HL-60 (cell line): ENCODE measurements around the gene ZNF418.
A peak's percentile ranks its signal among the peaks of the same experiment; 100 is the strongest.

Experiments used
- DNase-seq, 2 experiments: peaks; one replicate each; pipeline ENCODE4 v3.0.0-alpha.2; 2010 to 2020; ENCODE audit warnings: low read depth in 1 of 2, low spot score in 1 of 2
- H3K27ac ChIP-seq: fragments of 250-450 bp; sonication (Bioruptor Pico); replicated peaks from 2 replicates; pipeline ENCODE4 v1.5.1; 2020; ENCODE audit warnings: mild to moderate bottlenecking, moderate library complexity
- H3K27me3 ChIP-seq: fragments of 250-450 bp; sonication (Bioruptor Pico); 2 replicates; pipeline ENCODE4 v1.5.1; 2021; ENCODE audit warnings: mild to moderate bottlenecking, moderate library complexity; ENCODE audit not compliant: insufficient read depth, poor library complexity, severe bottlenecking
- H3K4me3 ChIP-seq: replicated peaks from 2 replicates; pipeline ENCODE4 v1.5.1; 2011; ENCODE audit warnings: mild to moderate bottlenecking, control low read depth, low read length; ENCODE audit not compliant: insufficient read depth
- CTCF ChIP-seq: IDR thresholded peaks from one replicate; pipeline ENCODE4 v1.5.1; 2011; ENCODE audit warnings: low read length, control low read depth, inconsistent platforms; ENCODE audit not compliant: insufficient read depth
- GABPA ChIP-seq: IDR thresholded peaks from 2 replicates; pipeline ENCODE4 v1.6.1; 2012; ENCODE audit warnings: low read depth
- POLR2AphosphoS5 ChIP-seq: IDR thresholded peaks from 2 replicates; pipeline ENCODE4 v1.6.1; 2012; ENCODE audit warnings: low read depth
- REST ChIP-seq: IDR thresholded peaks from 2 replicates; pipeline ENCODE4 v1.6.1; 2012; ENCODE audit warnings: low read depth; ENCODE audit not compliant: insufficient replicate concordance
- SPI1 ChIP-seq: IDR thresholded peaks from 2 replicates; pipeline ENCODE4 v1.6.1; 2012; ENCODE audit warnings: low read depth, mild to moderate bottlenecking, borderline replicate concordance

The ZNF418 gene

GRCh38 chr19:57946316-57946715 is 11.1 kb upstream of the ZNF418 start:
- no peaks in the 10 kb centered on the region for H3K27me3 ChIP-seq
- peak; percentile 43 to 50 for DNase-seq
- peak overlapping the region; percentile 96 for H3K4me3 ChIP-seq
- no peak overlapping the region for H3K27ac ChIP-seq
- TF ChIP-seq SPI1 (no peak), GABPA (0 out of 2 replicates have a peak, but pooled peaks have one; percentile 8), POLR2AphosphoS5 (peak; percentile 58; the same call in 1 of the 2 replicates)

- Histone ChIP-seq H3K27ac (no peak overlapping the region), H3K4me3 (no peak overlapping the region), H3K27me3 (no peaks in the 10 kb centered on the region)
- TF ChIP-seq REST: no peak
- TF ChIP-seq GABPA: no peak
- TF ChIP-seq SPI1: no peak
- no peak for DNase-seq
Observed at GRCh38 chr19:57941593-57941992, 6.4 kb upstream of the ZNF418 start.

- no peak overlapping the region for H3K4me3 ChIP-seq
- H3K27me3 ChIP-seq: no peaks in the 10 kb centered on the region
- no peak overlapping the region for H3K27ac ChIP-seq
- DNase-seq: no peak
- no peak for TF ChIP-seq SPI1
- no peak for TF ChIP-seq CTCF
- TF ChIP-seq POLR2AphosphoS5: no peak
- TF ChIP-seq GABPA: no peak
- no peak for TF ChIP-seq REST
Observed at GRCh38 chr19:57935731-57936130, 529 bp upstream of the ZNF418 start.

GRCh38 chr19:57927587-57927986 is 7.6 kb downstream of the ZNF418 start:
- Histone ChIP-seq H3K4me3 (no peak overlapping the region), H3K27me3 (no peaks in the 10 kb centered on the region), H3K27ac (no peak overlapping the region)
- DNase-seq: no peak
- no peak for TF ChIP-seq CTCF
- no peak for TF ChIP-seq GABPA
- no peak for TF ChIP-seq POLR2AphosphoS5
- no peak for TF ChIP-seq SPI1
- TF ChIP-seq REST: peak; percentile 78
